GM23338 (cell line): ENCODE measurements around the gene TMTC4. TPM values are rescaled to one million over a fixed set of nuclear protein-coding genes. Genes with fewer than 3 reads are reported as not detected.

Experiments used
- ATAC-seq: fragments of 200-7000 bp; cut with Tn5 transposase; 3 replicates; pipeline ENCODE4 v1.9.1; 2020
- DNase-seq: peaks from one replicate; pipeline ENCODE4 v3.0.0-alpha.2; 2015; ENCODE audit warnings: low spot score
- H2AFZ ChIP-seq: fragments of 200-600 bp; sonication (generic); 2 replicates; pipeline ENCODE4 v1.8.0; 2016; ENCODE audit warnings: antibody characterized with exemption, mild to moderate bottlenecking, moderate library complexity
- H3F3A ChIP-seq: fragments of 200-600 bp; sonication (generic); replicated peaks from 2 replicates; pipeline ENCODE4 v1.8.0; 2017; ENCODE audit warnings: antibody characterized with exemption, mixed run types, low read depth
- H3K27ac ChIP-seq: fragments of 200-600 bp; sonication (generic); 2 replicates; pipeline ENCODE4 v1.6.1; 2016; ENCODE audit warnings: low read depth
- H3K27me3 ChIP-seq: fragments of 200-600 bp; sonication (generic); 2 replicates; pipeline ENCODE4 v1.8.0; 2016; ENCODE audit warnings: mild to moderate bottlenecking, mixed run types, moderate library complexity; ENCODE audit not compliant: insufficient read depth
- H3K36me3 ChIP-seq: fragments of 200-600 bp; sonication (generic); 2 replicates; pipeline ENCODE4 v1.8.0; 2016; ENCODE audit warnings: mild to moderate bottlenecking; ENCODE audit not compliant: insufficient read depth
- H3K4me1 ChIP-seq: fragments of 200-600 bp; sonication (generic); 2 replicates; pipeline ENCODE4 v1.8.0; 2016; ENCODE audit warnings: mild to moderate bottlenecking, moderate library complexity; ENCODE audit not compliant: insufficient read depth
- H3K4me2 ChIP-seq: fragments of 200-600 bp; sonication (generic); 2 replicates; pipeline ENCODE4 v1.7.1; 2017; ENCODE audit warnings: mixed run types
- H3K4me3 ChIP-seq: fragments of 200-600 bp; sonication (generic); 2 replicates; pipeline ENCODE4 v1.6.1; 2016; ENCODE audit warnings: mixed run types
- H3K79me2 ChIP-seq: fragments of 200-600 bp; sonication (generic); replicated peaks from 2 replicates; pipeline ENCODE4 v1.8.0; 2017; ENCODE audit warnings: mild to moderate bottlenecking; ENCODE audit not compliant: insufficient read depth
- H3K9me2 ChIP-seq: fragments of 200-600 bp; sonication (generic); 2 replicates; pipeline ENCODE4 v1.8.0; 2017; ENCODE audit not compliant: insufficient read depth
- H4K20me1 ChIP-seq: fragments of 200-600 bp; sonication (generic); replicated peaks from 2 replicates; pipeline ENCODE4 v1.8.0; 2017; ENCODE audit warnings: mild to moderate bottlenecking; ENCODE audit not compliant: insufficient read depth
- H3K27ac Mint-ChIP-seq: 2 replicates; pipeline ENCODE4 v1.8.0; 2020; ENCODE audit warnings: inconsistent platforms, mild to moderate bottlenecking, moderate library complexity, mixed read lengths
- H3K27me3 Mint-ChIP-seq: 3 replicates; pipeline ENCODE4 v1.8.0; 2022; ENCODE audit warnings: low read depth, mild to moderate bottlenecking, moderate library complexity, mixed read lengths, inconsistent platforms; ENCODE audit not compliant: insufficient read depth, poor library complexity
- H3K36me3 Mint-ChIP-seq: 3 replicates; pipeline ENCODE4 v1.8.0; 2021; ENCODE audit warnings: low read depth, mild to moderate bottlenecking, inconsistent platforms, moderate library complexity, mixed read lengths
- H3K4me1 Mint-ChIP-seq: 3 replicates; pipeline ENCODE4 v1.8.0; 2020; ENCODE audit warnings: mild to moderate bottlenecking, inconsistent platforms, mixed read lengths
- H3K4me3 Mint-ChIP-seq: 3 replicates; pipeline ENCODE4 v1.8.0; 2021; ENCODE audit warnings: moderate library complexity, mild to moderate bottlenecking, inconsistent platforms, mixed read lengths
- H3K9me3 Mint-ChIP-seq: 3 replicates; pipeline ENCODE4 v1.8.0; 2020; ENCODE audit warnings: moderate library complexity, mild to moderate bottlenecking, inconsistent platforms, mixed read lengths
- CREB1 ChIP-seq: fragments of 250-450 bp; sonication (Bioruptor Pico); IDR thresholded peaks from 2 replicates; pipeline ENCODE4 v1.5.0; 2020; ENCODE audit warnings: low read depth, mild to moderate bottlenecking, moderate library complexity
- CTCF ChIP-seq, 2 experiments: fragments of 200-600 bp in 1 of 2; sonication (generic) in 1 of 2; conservative IDR thresholded peaks; 2 replicates each; pipeline versions ENCODE4 v1.5.1 to v1.6.1; 2016 to 2017; ENCODE audit warnings: antibody characterized with exemption in 2 of 2, low read depth in 2 of 2, mild to moderate bottlenecking in 2 of 2, moderate library complexity in 1 of 2
- EZH2 ChIP-seq: fragments of 200-600 bp; sonication (generic); IDR thresholded peaks from one replicate; pipeline ENCODE4 v1.8.0; 2017; ENCODE audit warnings: antibody characterized with exemption, mild to moderate bottlenecking, low read depth; ENCODE audit not compliant: unreplicated experiment
- NANOG ChIP-seq: IDR thresholded peaks from 2 replicates; pipeline ENCODE4 v1.6.1; 2016; ENCODE audit warnings: antibody characterized with exemption, borderline replicate concordance
- POLR2AphosphoS5 ChIP-seq: IDR thresholded peaks from 2 replicates; pipeline ENCODE4 v1.6.1; 2016; ENCODE audit warnings: antibody characterized with exemption, low read depth
- REST ChIP-seq: IDR thresholded peaks from one replicate; pipeline ENCODE4 v1.6.1; 2018; ENCODE audit warnings: antibody characterized with exemption; ENCODE audit not compliant: unreplicated experiment
- STAT1 ChIP-seq: IDR thresholded peaks from one replicate; pipeline ENCODE4 v1.6.1; 2016; ENCODE audit warnings: antibody characterized with exemption; ENCODE audit not compliant: unreplicated experiment
- ZNF331 ChIP-seq: fragments of 250-450 bp; sonication (Bioruptor Pico); IDR thresholded peaks from 2 replicates; pipeline ENCODE4 v1.5.0; 2020; ENCODE audit warnings: low read depth, mild to moderate bottlenecking, moderate library complexity
- polyA plus RNA-seq: library from polyadenylated mRNA; unstranded; fragments of >200 nt; fragmentation: Nextera tagmentation; extraction: Ambion mirVana; gene quantifications from 2 replicates; pipeline ENCODE4 v1.2.1, GENCODE V29; 2016
- total RNA-seq: library from RNA; depleted of rRNA; stranded (reverse); fragments of >200 nt; shearing (Covaris generic); gene quantifications from 2 replicates; pipeline ENCODE4 v1.2.3, GENCODE V29; 2014
- TF ChIP-seq, protein P1 (sequence below): fragments of 250-450 bp; sonication (Bioruptor Pico); IDR thresholded peaks from 2 replicates; pipeline ENCODE4 v1.5.0; 2020; ENCODE audit warnings: mild to moderate bottlenecking, moderate library complexity
- TF ChIP-seq, protein P2 (sequence below): IDR thresholded peaks from 2 replicates; pipeline ENCODE4 v1.6.1; 2016; ENCODE audit warnings: antibody characterized with exemption

TMTC4 gene
- total and polyA plus RNA-seq, 2 experiments from 2014 or later: 21.9 to 50.0 TPM

DNA sequence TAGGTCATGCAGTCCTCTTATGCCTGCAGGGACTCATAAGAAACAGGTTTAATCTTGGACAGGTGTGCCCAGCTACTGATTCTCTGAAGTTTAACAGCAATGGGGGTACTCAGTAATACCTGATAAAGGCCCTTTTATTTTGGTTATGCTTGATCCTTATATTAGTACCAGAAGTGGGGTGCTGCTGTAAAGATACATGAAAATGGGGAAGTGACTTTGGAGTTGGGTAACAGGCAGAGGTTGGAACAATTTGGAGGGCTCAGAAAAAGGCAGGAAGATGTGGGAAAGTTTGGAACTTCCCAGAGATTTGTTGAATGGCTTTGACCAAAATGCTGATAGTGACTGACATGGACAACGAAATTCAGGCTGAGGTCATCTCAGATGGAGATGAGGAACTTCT, 14.6 kb upstream of the TMTC4 start:
- Histone ChIP-seq H4K20me1 (no peaks in the 10 kb centered on the region), H3K4me3 (no peak overlapping the region), H3K27ac (no peak overlapping the region), H3K4me1 (no peaks in the 10 kb centered on the region), H3F3A (no peaks in the 10 kb centered on the region), H2AFZ (no peak overlapping the region), H3K4me2 (no peak overlapping the region), H3K27me3 (no peaks in the 10 kb centered on the region), H3K79me2 (no peaks in the 10 kb centered on the region), H3K9me2 (0 out of 2 replicates have a peak, but pooled peaks cover 2% of the 10 kb centered on the region), H3K36me3 (no peaks in the 10 kb centered on the region)
- H3K9me3 Mint-ChIP-seq: peaks cover 34% of the 10 kb centered on the region
- H3K27me3 Mint-ChIP-seq: peaks cover 2% of the 10 kb centered on the region
- DNase-seq (no peak), ATAC-seq (no peak)
- peaks cover 14% of the 10 kb centered on the region for H3K36me3 Mint-ChIP-seq
- H3K4me1 Mint-ChIP-seq: no peaks in the 10 kb centered on the region; the same call in 2 of the 3 replicates
- H3K4me3 Mint-ChIP-seq: no peak overlapping the region
- TF ChIP-seq, protein P1, sequence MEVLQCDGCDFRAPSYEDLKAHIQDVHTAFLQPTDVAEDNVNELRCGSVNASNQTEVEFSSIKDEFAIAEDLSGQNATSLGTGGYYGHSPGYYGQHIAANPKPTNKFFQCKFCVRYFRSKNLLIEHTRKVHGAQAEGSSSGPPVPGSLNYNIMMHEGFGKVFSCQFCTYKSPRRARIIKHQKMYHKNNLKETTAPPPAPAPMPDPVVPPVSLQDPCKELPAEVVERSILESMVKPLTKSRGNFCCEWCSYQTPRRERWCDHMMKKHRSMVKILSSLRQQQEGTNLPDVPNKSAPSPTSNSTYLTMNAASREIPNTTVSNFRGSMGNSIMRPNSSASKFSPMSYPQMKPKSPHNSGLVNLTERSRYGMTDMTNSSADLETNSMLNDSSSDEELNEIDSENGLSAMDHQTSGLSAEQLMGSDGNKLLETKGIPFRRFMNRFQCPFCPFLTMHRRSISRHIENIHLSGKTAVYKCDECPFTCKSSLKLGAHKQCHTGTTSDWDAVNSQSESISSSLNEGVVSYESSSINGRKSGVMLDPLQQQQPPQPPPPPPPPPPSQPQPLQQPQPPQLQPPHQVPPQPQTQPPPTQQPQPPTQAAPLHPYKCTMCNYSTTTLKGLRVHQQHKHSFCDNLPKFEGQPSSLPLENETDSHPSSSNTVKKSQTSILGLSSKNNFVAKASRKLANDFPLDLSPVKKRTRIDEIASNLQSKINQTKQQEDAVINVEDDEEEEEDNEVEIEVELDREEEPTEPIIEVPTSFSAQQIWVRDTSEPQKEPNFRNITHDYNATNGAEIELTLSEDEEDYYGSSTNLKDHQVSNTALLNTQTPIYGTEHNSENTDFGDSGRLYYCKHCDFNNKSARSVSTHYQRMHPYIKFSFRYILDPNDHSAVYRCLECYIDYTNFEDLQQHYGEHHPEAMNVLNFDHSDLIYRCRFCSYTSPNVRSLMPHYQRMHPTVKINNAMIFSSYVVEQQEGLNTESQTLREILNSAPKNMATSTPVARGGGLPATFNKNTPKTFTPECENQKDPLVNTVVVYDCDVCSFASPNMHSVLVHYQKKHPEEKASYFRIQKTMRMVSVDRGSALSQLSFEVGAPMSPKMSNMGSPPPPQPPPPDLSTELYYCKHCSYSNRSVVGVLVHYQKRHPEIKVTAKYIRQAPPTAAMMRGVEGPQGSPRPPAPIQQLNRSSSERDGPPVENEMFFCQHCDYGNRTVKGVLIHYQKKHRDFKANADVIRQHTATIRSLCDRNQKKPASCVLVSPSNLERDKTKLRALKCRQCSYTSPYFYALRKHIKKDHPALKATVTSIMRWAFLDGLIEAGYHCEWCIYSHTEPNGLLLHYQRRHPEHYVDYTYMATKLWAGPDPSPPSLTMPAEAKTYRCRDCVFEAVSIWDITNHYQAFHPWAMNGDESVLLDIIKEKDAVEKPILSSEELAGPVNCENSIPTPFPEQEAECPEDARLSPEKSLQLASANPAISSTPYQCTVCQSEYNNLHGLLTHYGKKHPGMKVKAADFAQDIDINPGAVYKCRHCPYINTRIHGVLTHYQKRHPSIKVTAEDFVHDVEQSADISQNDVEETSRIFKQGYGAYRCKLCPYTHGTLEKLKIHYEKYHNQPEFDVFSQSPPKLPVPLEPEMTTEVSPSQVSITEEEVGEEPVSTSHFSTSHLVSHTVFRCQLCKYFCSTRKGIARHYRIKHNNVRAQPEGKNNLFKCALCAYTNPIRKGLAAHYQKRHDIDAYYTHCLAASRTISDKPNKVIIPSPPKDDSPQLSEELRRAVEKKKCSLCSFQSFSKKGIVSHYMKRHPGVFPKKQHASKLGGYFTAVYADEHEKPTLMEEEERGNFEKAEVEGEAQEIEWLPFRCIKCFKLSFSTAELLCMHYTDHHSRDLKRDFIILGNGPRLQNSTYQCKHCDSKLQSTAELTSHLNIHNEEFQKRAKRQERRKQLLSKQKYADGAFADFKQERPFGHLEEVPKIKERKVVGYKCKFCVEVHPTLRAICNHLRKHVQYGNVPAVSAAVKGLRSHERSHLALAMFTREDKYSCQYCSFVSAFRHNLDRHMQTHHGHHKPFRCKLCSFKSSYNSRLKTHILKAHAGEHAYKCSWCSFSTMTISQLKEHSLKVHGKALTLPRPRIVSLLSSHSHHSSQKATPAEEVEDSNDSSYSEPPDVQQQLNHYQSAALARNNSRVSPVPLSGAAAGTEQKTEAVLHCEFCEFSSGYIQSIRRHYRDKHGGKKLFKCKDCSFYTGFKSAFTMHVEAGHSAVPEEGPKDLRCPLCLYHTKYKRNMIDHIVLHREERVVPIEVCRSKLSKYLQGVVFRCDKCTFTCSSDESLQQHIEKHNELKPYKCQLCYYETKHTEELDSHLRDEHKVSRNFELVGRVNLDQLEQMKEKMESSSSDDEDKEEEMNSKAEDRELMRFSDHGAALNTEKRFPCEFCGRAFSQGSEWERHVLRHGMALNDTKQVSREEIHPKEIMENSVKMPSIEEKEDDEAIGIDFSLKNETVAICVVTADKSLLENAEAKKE (CRISPR knock-in tag): no peak
- TF ChIP-seq CREB1 (CRISPR knock-in tag) (no peak), REST (no peak), EZH2 (no peak), POLR2AphosphoS5 (no peak), ZNF331 (no peak), CTCF (conservative IDR thresholded peaks at IDR 0.05; ENCODE audit: low read depth in 2 of 2) (no peak), NANOG (no peak), STAT1 (no peak)
- TF ChIP-seq, protein P2, sequence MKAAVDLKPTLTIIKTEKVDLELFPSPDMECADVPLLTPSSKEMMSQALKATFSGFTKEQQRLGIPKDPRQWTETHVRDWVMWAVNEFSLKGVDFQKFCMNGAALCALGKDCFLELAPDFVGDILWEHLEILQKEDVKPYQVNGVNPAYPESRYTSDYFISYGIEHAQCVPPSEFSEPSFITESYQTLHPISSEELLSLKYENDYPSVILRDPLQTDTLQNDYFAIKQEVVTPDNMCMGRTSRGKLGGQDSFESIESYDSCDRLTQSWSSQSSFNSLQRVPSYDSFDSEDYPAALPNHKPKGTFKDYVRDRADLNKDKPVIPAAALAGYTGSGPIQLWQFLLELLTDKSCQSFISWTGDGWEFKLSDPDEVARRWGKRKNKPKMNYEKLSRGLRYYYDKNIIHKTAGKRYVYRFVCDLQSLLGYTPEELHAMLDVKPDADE: no peak
- H3K27ac Mint-ChIP-seq: no peak overlapping the region
